Renal cortical epithelial cell (primary cell): ENCODE measurements around the gene TRIM31. TPM values are rescaled to one million over a fixed set of nuclear protein-coding genes. Genes with fewer than 3 reads are reported as not detected.
"Not testable (repeated sequence)": the region's sequence is repeated elsewhere in the genome, so short reads cannot be mapped to it uniquely, and the experiment has no call there.

ENCODE experiments used
- DNase-seq: peaks from one replicate; pipeline ENCODE4 v3.0.0-alpha.2; 2011; ENCODE audit warnings: low read depth
- total RNA-seq: library from RNA; depleted of rRNA; stranded (reverse); fragments of >200 nt; gene quantifications from 2 replicates; pipeline ENCODE4 v1.2.3, GENCODE V29; 2014

TRIM31 gene
- total RNA-seq, 1 donor from 2014 or later = not detected

DNA sequence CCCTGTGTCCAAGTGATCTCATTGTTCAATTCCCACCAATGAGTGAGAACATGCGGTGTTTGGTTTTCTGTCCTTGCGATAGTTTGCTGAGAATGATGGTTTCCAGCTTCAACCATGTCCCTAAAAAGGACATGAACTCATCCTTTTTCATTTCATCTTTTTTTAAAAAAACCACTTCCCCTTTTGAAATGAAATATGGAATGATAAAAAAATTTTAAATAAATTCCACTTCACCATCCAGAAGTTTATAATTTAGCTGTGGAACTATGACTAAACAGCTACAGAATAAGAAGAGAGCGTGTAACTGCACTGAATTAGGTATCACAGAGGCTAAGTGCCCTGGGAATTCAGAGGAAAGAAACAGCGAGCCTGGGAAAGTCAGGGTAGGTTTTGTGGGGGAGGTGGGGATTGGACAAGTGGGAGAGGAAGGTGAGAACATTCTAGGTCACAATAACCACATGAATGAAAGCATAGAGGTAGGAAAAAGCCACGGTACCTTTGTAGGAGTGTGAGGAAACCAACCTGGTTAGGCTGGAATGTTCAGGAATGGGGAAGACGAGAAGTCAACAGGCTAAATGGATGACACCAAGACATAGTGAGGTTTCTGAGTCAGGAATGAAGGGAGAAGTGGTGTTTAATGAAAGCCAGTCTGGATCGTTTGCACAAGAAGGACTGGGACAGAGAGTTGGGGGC is 37.1 kb upstream of the TRIM31 start:
- DNase-seq = peak; percentile 75

DNA sequence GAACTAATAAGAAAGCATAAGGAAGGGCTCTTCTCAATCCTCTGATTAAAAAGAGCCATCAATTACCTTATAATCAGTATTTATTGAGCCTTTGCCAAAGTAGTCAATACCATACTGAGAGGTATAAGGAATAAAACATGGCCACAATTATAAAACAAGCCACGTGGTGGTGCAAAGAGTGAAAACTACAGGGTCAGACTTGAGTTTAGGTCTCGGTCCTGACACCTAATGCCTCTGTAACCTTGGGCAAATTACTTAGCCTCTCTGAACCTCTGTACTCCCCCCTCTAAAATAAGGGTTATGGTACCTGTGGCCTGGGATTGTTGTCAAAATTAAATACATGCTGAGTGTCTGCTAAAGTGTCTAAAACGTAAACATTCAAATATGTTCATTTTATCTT is 36.3 kb upstream of the TRIM31 start:
- no peak for DNase-seq

DNA sequence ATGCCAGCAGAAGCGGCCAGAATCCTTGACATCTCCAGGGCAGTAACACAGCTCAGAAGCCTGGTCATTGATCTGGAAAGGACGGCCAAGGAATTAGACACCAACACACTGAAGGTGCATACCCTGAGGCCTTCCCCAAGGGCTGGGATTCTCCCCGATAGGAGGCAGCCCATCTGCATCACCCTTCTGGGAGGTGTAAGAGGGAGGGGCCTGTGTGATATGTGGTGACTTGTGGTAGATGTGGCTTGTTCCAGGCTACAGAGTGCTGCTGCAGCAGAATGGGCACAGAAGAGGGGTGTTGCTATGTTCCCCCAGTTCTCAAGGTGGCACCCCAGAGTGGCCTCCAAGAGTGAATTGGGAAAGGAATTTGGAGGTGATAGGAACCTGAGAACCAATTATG is 34.2 kb upstream of the TRIM31 start:
- DNase-seq = no peak

DNA sequence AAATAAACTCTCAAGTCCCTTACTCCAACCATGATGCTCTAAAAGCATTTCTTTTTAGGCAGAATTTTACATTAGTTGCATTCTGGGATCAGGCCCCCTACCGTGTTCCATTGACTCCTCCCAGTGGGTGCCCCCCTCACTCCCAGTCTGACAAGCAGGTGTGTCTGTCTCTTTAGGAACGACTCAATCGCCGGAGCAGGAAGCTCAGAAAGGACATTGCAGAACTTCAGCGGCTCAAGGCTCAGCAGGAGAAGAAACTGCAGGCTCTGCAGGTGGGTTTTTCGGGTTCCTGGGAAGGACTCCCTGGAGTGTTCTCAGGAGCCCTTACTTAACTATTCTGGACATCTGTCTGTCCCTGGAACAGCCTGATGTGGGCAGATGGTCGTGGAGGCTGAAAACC is 32.9 kb upstream of the TRIM31 start:
- DNase-seq = no peak

DNA sequence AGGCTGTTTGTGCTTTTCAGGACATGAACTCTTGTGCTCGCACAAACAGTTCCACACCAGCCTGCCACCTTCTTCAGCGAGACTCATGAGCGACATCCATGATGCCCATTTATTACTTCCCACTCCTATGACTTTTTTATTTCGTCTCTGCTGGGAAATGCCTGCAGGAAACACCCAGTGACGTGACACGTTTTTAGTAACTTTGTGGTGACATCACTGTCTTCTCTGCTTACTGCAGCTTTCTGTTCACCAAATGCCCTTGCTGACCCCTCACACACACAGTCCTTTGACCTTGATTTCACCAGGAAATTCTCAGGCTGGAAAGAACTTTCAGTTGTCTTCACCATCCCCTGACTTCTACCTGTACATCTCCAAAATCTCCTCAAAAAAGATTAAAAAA is 31.9 kb upstream of the TRIM31 start:
- no peak for DNase-seq

DNA sequence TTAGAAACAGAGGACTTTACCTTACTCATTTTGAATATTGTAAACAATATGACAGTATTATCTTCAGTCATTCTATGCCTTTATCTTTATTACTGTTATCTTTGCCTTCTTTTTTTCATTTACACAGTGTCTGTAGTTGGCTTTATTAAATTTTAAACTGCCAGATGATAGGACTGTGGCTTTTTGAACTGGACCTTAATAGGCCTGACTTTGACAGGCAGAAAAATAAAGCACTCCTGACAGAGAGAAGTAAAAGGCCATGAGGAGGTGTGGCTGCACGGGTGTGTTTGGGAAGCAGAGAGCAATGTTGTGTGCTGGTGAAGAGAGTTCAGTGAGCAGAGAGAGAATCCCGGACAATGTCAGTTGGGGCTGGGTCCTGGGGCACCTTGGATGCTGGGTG is 30.9 kb upstream of the TRIM31 start:
- no peak for DNase-seq

DNA sequence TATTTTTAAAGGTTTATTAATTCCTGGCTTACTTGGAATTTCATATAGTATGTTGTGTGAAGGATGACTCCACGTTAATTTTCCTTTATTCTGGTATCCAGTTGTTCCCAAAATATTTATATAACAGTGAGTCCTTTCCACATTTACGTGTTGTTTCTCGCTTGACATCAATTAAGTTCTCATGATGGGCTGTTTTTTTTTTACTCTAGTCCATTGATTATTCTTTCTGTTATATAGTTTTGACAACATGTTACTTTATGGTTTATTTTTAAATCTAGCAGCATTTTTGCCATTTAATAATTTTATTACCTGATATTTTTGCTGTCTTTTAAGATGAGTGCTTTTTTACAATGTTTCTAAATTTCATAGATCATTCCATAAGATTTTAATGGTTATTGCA is 29.8 kb upstream of the TRIM31 start:
- DNase-seq = no peak

DNA sequence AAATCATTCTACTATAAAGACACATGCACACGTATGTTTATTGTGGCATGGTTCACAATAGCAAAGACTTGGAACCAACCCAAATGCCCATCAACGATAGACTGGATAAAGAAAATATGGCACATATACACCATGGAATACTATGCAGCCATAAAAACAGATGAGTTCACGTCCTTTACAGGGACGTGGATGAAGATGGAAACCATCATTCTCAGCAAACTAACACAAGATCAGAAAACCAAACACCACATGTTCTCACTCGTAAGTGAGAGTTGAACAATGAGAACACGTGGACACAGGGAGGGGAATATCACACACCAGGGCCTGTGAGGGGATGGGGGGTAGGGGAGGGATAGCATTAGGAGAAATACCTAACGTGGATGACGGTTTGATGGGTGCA is 27.4 kb upstream of the TRIM31 start:
- DNase-seq = not testable (repeated sequence)

DNA sequence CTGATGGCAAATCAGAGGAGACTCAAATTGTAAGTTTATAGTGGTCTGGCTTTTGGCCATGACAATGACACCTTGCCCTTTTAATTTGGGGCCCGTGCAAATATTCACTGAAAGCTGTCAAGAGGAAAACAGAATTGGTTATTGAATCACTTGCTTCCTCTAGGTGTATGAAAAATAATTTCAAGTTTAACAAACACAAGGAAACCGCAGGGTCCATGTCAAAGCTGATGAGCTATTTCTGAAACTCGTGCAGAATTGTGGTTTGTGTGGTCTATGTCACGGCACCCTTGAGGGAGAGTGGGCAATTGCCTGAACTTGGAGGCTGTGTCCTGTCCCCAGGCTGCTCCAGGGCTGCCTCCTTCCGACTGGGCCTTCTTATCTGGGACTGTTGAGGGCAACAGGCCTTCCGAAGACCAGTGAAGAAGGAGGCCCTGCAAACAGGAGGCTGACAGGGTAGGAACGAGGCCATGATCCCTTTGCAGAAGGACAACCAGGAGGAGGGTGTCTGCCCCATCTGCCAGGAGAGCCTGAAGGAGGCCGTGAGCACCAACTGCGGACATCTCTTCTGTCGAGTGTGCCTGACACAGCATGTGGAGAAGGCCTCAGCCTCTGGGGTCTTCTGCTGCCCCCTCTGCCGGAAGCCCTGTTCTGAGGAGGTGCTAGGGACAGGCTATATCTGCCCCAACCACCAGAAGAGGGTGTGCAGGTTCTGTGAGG is 23.8 kb upstream of the TRIM31 start:
- DNase-seq = no peak

DNA sequence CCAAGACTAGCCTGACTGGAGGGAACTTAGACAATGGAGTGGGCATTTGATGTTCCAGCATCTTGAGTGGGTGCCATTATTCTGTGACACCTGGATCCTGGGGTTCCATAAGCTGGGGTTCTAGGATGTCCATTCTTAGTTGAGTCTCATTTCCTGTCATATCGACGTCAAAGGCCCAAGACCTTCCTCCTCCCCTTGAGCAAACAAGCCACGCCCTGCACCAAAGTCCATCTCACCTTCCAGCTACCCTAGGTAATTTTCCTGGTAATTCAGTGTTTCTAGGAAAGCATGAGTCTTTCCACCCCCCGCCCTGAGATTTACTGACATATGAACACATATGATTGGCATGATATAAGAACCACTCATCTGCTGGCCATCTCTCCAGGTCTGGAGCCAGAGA is 22.9 kb upstream of the TRIM31 start, which contains the start of gene TRIM40:
Gene TRIM40 (plus strand): TSS at position 384 of the 400 bp plus-strand sequence. CDS start 897 bp downstream, outside the sequence.
- no peak for DNase-seq

DNA sequence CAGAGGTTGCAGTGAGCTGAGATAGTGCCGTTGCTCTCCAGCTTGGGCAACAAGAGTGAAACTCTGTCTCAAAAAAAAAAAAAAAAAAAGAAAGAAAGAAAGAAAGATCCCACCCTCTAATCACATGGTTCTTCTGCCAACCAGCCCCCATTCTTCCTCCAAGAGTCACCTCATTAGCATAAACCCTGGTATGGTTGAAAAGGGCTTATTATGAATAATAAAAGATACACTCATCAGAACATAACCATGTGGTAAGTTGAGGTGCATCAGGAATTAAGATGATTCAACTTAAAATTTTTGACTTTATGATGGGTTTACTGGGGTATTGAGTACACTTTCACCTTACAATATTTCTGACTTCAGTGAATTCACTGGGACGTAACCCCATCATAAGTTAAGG is 22.3 kb upstream of the TRIM31 start:
- DNase-seq = no peak

DNA sequence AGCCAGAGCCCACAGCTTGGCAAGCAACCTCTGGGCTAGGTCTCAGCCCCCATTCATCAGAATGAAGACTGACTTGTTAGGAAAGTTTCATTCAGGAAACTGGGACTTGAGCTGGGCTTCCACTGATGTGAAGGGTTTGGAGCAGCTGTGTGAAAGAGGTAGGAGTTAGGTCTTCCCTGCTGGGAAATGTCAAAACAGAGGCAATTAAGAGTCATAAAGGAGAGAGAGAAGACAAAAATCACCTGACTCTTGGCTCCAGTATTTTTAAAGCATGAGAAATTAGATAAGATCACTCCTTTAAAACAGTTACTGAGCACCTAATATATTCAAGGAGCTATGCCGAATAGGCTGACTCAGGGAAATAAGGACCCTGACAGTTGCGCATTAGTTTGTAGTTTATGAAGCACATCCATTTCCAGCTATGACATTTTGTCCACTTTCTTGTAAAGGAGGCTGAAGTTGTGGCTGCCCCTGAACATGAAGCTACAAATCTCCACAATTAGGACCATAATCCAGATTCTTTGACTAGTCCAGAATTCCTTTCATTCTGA is 19.1 kb upstream of the TRIM31 start:
- no peak for DNase-seq

DNA sequence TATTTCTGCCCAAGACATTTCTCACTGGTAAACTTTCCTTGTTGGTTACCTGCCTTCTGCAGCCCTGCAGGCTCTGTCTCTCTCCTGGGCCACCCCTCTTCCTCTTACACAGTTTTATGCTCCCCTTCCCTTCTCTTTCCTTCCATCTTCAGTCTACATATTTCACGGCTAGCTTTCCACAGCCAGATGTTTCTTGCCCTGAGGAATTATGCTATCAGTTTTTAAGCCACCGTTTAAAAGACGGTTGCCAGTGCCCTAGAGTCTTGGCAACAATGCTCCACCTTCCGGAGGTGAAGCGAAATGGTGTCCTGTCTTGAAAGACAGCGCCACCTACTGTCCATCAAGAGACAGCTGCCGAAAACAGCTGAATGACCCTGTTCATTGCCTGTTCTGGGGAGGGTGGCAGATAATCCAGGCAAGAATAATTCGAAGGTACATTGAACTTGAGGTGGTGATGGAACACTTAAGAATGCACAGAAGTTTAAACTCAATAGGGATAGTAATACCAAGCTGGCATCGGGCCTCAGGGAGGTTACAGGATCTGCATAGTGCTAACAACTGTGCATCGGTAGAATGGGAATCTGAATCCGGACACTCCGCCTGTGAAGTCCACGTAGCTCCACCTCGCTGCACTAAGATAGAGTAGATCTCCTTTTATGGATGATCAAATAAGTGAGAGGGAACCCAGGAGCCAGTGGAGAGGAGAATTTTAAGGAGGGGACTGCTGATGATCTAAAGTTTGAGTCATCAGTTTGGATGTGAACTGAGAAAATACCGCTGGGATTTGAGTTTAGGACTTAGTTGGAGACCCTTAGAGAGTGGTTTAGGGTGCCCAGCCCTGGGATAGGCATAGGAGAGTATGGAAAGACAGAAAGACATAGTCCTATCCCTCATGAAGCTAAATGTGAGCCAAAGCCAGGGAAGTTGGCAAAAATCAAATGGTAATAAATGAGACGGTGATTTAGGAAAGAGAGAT is 18.3 kb upstream of the TRIM31 start:
- peak; percentile 83 for DNase-seq

DNA sequence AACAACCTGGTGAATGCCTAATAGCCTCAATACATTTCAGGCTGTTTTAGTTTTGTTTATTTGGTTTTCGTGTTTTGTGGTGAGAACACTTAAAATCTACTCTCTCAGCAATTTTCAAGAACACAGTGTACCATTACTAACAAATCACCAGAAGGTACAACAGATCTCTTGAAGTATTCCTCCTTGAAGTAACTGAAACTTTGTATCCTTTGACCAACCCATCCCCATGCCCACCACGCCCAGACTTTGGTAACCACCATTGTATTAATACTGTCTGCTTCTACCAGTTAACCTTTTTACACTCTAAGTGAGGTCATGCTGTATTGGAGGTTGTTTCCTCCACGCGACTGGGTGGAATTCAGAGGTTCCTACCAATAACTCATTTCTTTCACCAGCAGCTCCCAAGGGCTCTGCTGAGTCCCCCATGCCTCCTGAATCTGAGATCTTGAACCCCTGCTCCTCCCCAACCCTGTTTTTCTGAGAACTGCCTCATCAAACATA is 17.3 kb upstream of the TRIM31 start:
- DNase-seq = no peak

DNA sequence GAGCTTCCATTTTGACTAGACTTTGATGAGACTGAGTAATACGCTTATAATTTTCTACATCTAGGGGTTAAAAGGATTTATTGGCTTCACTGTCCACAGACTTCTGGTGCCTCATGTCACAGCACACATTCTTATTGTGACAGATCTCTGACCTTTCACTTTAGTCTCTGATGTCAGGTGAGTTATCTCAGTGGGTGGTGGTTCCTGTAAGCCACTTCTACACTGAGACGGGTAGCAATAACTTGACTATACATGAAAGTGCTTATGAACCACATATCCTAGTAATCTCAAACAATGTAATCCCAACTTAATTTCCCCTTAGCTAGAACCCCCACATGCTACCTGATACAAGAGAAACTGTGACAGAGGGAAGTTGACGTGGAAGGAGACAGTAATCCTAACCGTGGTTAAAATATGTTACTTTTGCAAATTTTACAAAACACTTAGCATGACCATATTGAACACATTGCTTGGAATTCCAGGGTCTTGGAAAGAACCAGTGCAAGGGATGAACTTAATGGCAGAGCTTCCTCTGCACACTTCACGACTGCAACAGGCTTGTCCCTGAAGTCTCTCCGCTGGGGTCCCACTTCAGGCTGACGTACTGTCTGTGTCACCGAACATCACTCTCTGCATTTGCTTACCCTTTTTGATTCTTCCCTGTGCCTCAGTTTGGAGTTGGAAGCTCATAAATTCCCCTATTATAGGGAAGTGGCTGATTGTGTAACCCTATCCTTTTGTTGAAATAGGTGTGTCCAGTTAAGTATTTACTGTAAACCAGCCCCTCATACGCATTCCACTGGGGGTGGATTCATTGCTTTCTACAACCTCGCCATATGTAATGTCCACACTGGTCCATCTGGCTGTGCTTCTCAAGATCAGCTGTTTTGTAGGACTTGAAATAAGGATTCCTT is 16.6 kb upstream of the TRIM31 start:
- DNase-seq = peak; percentile 26

DNA sequence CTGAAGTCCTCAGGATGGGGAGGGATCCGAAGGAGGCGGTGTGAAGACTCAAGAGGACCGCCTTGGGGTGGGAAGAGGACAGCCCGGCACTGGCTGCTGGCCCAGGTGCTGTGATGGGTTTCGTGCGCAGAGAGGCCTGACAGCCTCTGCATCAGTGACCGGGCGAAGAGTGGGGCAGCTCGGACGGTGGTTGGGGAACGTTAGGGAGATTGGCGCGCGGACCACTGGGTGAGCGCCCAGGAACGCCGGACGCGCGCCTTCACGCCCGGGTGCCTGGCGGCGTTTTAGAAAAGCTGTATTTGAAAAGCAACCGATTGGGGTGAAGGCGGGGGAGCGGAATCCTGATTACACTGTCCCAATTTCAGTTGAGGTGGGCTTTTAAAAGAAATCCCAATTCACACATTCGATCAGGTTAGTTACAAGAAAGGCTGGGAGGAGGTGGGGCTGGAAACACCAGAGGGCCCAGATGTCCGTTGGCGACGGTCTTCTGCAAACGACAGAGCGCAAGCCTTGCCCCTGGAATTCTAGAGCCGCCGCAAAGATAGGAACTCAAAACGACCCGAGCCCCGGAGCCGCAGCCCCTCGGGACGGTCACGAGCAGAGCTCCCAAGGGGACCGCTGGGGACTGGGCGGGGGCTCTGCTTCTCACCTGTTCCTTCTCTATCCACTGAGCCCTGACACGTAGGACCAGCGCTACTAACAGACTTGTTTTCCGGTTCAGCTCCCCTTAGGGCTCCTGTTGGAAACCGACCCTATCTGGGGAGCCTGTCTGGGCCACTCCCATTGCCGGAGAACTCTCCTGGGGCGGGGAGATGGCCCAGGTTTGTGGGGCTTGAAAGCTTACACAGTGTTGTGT is 14.6 kb upstream of the TRIM31 start:
- DNase-seq = no peak

DNA sequence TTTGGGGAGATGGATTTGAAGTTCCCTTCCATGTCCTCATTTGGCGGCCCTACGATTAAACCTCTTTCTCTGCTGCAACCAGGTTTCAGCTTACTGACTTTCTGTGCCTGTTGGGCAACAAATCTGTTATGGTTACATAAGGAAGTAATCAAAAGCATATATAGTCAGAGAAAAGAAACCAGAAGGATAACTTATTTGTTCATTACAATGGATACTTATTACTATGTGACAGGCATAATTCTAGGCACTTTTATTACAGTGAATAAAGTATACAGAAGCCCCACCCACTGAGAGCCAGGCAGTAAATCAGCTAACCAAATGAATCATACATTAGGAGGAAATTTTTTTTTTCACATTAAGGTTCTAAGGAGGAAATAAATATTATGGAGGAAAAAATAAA is 9.6 kb upstream of the TRIM31 start:
- peak; percentile 25 for DNase-seq

DNA sequence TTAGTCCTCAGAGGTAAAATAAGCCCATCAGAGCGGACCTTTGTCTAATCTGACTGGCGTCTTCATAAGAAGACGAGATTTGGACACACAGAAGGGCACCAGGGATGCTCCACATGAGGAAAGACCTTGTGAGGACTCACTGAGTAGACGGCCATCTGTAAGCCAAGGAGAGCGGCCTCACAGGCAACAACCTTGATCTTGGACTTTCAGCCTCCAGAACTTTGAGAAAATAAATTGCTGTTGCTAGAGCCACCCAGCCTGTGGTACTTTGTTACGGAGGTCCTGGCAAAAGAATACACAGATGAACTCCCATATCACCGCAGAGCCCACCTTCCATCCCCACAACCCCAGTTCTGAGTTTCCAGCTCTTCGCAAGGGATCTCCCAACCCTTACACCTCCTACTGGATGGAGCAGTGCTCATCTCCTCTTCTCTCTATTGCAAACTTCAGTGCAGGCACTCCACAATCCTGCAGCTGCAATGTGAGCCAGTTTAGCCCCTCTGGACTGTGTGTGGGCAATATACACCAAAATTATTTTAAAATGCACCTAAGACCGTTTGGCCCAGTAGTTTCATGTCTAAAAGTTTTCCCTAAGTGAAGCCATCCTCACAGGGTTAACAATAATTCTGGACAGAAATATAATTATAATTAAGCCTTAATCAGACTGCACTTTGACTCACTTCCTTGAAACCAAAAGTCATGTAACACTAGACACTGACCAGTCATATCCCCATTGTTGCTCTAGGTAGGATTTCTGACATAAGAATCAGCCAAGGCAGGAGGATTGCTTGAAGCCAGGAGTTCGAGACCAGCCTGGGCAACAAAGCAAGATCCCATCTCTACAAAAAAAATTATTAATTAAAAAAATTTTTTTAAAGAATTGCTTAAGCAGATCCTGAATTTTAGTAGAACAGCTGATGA is 8.8 kb upstream of the TRIM31 start:
- DNase-seq = no peak

DNA sequence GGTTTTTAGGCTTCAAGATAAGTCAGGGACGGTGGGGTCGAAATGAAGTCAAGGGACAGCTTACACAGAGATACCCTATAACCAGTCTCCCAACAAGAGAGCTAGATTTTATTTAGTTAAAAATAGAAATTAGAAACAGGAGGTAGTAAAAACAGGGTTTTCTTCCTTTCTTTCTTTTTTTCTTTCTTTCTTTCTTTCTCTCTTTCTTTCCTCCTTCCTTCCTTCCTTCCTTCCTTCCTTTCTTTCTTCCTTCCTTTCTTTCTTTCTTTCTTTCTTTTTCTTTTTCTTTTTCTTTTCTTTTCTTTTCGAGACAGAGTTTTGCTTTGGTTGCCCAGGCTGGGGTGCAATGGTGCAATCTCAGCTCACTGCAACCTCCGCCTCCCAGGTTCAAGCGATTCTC is 5.8 kb upstream of the TRIM31 start:
- DNase-seq = not testable (repeated sequence)
